ENCODE measurements around the gene SERPINB7. TPM values are rescaled to one million over a fixed set of nuclear protein-coding genes. Genes with fewer than 3 reads are reported as not detected.

SERPINB7 gene
- total RNA-seq (1 to 10 TPM in 1 of 9 donors, not detected in 8; 1.4 TPM), polyA plus RNA-seq (not detected)
- long read RNA-seq, donor 1, result 0 reads
- long read RNA-seq, donor 2, result 0 reads
- long read RNA-seq, donor 3, partial matches to known transcripts, result 0 of 1 reads
- long read RNA-seq, donor 3, other reads (novel, unspliced or antisense), result 0 of 1 reads

- H3K27ac ChIP-seq, result no peak within 1 kb of the TSS
- no peak within 1 kb of the TSS for H3K4me3 ChIP-seq
- no peaks in the 10 kb centered on the region for H3K36me3 ChIP-seq
- no peak for ATAC-seq
- intact Hi-C loops (cut with DNase I), result no loop called here
- DNase-seq, result no peak
- 56 to 68% (median 58%) methylated on average over 2 of the region's 2 CpGs for WGBS, 4 donors
- no peaks in the 10 kb centered on the region for H3K27me3 ChIP-seq
- H3K9me3 ChIP-seq, result no peaks in the 10 kb centered on the region
- TF ChIP-seq POLR2A (IDR thresholded peaks at IDR 0.05) (no peak), CTCF (IDR thresholded peaks at IDR 0.05) (no peak)
- no peaks in the 10 kb centered on the region for H3K4me1 ChIP-seq
Observed at GRCh38 chr18:63775166-63775730, at the start of gene SERPINB7. Gene SERPINB7 (plus strand): TSS chr18:63775418. CDS start chr18:63782373, 6,955 bp downstream.

GRCh38 chr18:63725682-63726480 lies 49.3 kb upstream of the SERPINB7 start:
- Histone ChIP-seq H3K9me3 (no peaks in the 10 kb centered on the region), H3K36me3 (no peaks in the 10 kb centered on the region), H3K27ac (no peak overlapping the region), H3K27me3 (no peaks in the 10 kb centered on the region), H3K4me3 (no peak overlapping the region), H3K4me1 (no peaks in the 10 kb centered on the region)
- WGBS, 4 donors, result 19 to 56% (median 35%) methylated on average over 2 to 3 of the region's 3 CpGs
- DNase-seq (no peak), ATAC-seq (no peak)
- intact Hi-C loops (cut with DNase I), result no loop called here
- TF ChIP-seq POLR2A (IDR thresholded peaks at IDR 0.05), result no peak
- no peak for TF ChIP-seq CTCF (IDR thresholded peaks at IDR 0.05)

GRCh38 chr18:63730773-63731172 lies 44.4 kb upstream of the SERPINB7 start:
- intact Hi-C loops (cut with DNase I), result no loop called here
- Histone ChIP-seq H3K27me3 (no peaks in the 10 kb centered on the region), H3K4me3 (no peak overlapping the region), H3K36me3 (no peaks in the 10 kb centered on the region), H3K9me3 (no peaks in the 10 kb centered on the region), H3K27ac (no peak overlapping the region), H3K4me1 (no peaks in the 10 kb centered on the region)
- DNase-seq, result no peak
- WGBS, 4 donors, result 56 to 63% (median 61%) methylated on average over 4 to 5 of the region's 5 CpGs
- no peak for TF ChIP-seq POLR2A (IDR thresholded peaks at IDR 0.05)
- no peak for TF ChIP-seq CTCF (IDR thresholded peaks at IDR 0.05)
- ATAC-seq, result no peak

- Histone ChIP-seq H3K27me3 (no peaks in the 10 kb centered on the region), H3K36me3 (no peaks in the 10 kb centered on the region), H3K4me1 (no peaks in the 10 kb centered on the region), H3K27ac (no peak overlapping the region), H3K9me3 (no peaks in the 10 kb centered on the region), H3K4me3 (no peak overlapping the region)
- DNase-seq (no peak), ATAC-seq (no peak)
- TF ChIP-seq CTCF (IDR thresholded peaks at IDR 0.05), result no peak
- no peak for TF ChIP-seq POLR2A (IDR thresholded peaks at IDR 0.05)
- 67 to 87% (median 78%) methylated on average over 3 of the region's 3 CpGs for WGBS, 4 donors
- intact Hi-C loops (cut with DNase I), result no loop called here
Observed at GRCh38 chr18:63731215-63731614, 44.0 kb upstream of the SERPINB7 start.
